Ovary (tissue), 9 donors: ENCODE measurements around the gene NAV2. TPM values are rescaled to one million over a fixed set of nuclear protein-coding genes. Genes with fewer than 3 reads are reported as not detected.
"Not testable (repeated sequence)": the region's sequence is repeated elsewhere in the genome, so short reads cannot be mapped to it uniquely, and the experiment has no call there.

Experiments used
- DNase-seq, 5 donors: peaks; one replicate each; pipeline ENCODE4 v3.0.0-alpha.2; 2019 to 2020
- H3K27ac ChIP-seq, 2 donors: fragments of 200-600 bp; one replicate each; pipeline versions ENCODE4 v1.5.1 to v1.8.0; 2019 to 2022
- H3K27me3 ChIP-seq: fragments of 200-600 bp; one replicate; pipeline ENCODE4 v1.8.0; 2022
- H3K36me3 ChIP-seq: fragments of 200-600 bp; sonication (generic); one replicate; pipeline ENCODE4 v1.5.1; 2019
- H3K4me1 ChIP-seq: one replicate; pipeline ENCODE4 v1.8.1; 2013; ENCODE audit warnings: mild to moderate bottlenecking, moderate library complexity; ENCODE audit not compliant: insufficient read depth
- H3K4me3 ChIP-seq: fragments of 200-600 bp; sonication (generic); one replicate; pipeline ENCODE4 v1.5.1; 2017
- H3K9me3 ChIP-seq, 2 donors: fragments of 200-600 bp in 1 of 2; sonication (generic) in 1 of 2; one replicate each; pipeline versions ENCODE4 v1.5.1 to v1.8.1; 2013 to 2019; ENCODE audit warnings: mild to moderate bottlenecking in 1 of 2, moderate library complexity in 1 of 2
- EP300 ChIP-seq: sonication (generic); formaldehyde crosslinking; IDR thresholded peaks from one replicate; pipeline ENCODE4 v1.6.1; 2017; ENCODE audit warnings: antibody characterized with exemption
- POLR2A ChIP-seq: fragments of 450-650 bp; IDR thresholded peaks from one replicate; pipeline ENCODE4 v1.6.1; 2017; ENCODE audit warnings: antibody characterized with exemption, mild to moderate bottlenecking, moderate library complexity
- WGBS, 3 donors: extraction: QIAGEN DNeasy Blood & Tissue Kit in 1 of 3; methylation state at CpG; one replicate each; pipeline versions ENCODE4 v1.1.5 to v1.1.7; 2013 to 2017; 5-methylcytosine and 5-hydroxymethylcytosine counted together
- intact Hi-C, 4 donors: fragments of 100-400 bp; cut with DNase I; formaldehyde crosslinking; loops; one replicate each; pipeline versions ENCODE4 v1.11.0 to v1.15.1; 2022 to 2023
- polyA plus RNA-seq, 2 donors: library from polyadenylated mRNA; stranded (reverse); fragments of 200-250 nt in 1 of 2; fragments of 350-450 nt in 1 of 2; fragmentation: Illumina TruSeq in 1 of 2; extraction: RNeasy Lipid Tissue Mini Kit (QIAGEN cat#74804) in 1 of 2; gene quantifications; one replicate each; pipeline ENCODE4 v1.2.3, GENCODE V29; 2013 to 2014
- total RNA-seq, 7 donors: library from RNA; depleted of rRNA in 2 of 7; stranded (reverse); fragments of >200 nt in 2 of 7; fragmentation: NEBNext Ultra II Directional in 3 of 7; extraction: Animal tissue kit (Norgen Biotek cat#: 25700) in 3 of 7; gene quantifications; one replicate each; pipeline versions ENCODE4 v1.1.0 to v1.2.4, GENCODE V29; 2016 to 2023
- TF ChIP-seq, protein P1 (sequence below), 3 donors: fragments of 450-650 bp in 2 of 3; fragments of 200-600 bp in 1 of 3; IDR thresholded peaks; one replicate each; pipeline versions ENCODE4 v1.5.1 to v1.8.0; 2016 to 2022; ENCODE audit warnings: antibody characterized with exemption in 3 of 3, mild to moderate bottlenecking in 1 of 3
- donor health status: DM: no; HTN: no; CAD: no; lungs with moderate emphysema.
- donor health status: DM: no; HTN: no; CAD: no.
- donor health status: Bipolar disorder and iron deficiency.
- donor health status: DM: yes; HTN: yes; CAD: no.
- donor health status: DM: no; HTN: no; CAD: no.
- donor health status: DM: yes; HTN: yes; CAD: no.

NAV2 gene
- total and polyA plus RNA-seq, 9 donors = 2.9 to 14.1 (median 7.8) TPM

DNA sequence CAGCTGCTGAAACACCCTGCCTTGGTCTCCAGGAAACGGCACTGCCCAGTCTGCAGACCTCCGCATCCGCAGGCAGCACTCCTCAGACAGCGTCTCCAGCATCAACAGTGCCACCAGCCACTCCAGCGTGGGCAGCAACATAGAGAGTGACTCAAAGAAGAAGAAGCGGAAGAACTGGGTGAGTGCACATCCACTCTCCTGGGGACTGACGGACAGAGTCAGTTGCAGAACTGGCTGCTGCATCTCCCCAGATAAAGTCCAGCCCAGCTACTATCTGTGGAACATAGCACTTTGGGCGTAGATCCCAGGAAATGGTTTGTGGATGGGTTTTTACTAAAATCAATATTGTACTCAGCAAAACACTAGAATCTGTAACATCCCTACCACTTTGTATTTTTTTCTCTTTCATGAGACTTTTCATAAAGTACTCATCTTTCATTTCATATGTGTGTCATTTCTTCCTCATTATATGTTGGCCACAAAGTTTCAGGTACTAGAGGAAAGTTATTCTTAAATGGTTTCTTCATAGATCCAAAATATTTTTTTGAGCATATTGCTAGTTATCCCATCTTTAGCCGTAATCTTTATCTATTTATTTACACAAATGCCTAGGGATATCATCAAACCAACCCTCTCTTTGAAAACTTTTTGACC, 367.5 kb downstream of the NAV2 start:
- no peaks in the 10 kb centered on the region for H3K36me3 ChIP-seq
- DNase-seq = no peak
- no peaks in the 10 kb centered on the region for H3K4me1 ChIP-seq
- intact Hi-C loops = no loop called here
- H3K9me3 ChIP-seq = no peaks in the 10 kb centered on the region
- 72 to 75% (median 74%) methylated on average over 9 of the region's 9 CpGs for WGBS, 3 donors
- H3K4me3 ChIP-seq = no peak overlapping the region
- no peak overlapping the region for H3K27ac ChIP-seq
- TF ChIP-seq EP300 (no peak), POLR2A (no peak)
- TF ChIP-seq, protein P1, sequence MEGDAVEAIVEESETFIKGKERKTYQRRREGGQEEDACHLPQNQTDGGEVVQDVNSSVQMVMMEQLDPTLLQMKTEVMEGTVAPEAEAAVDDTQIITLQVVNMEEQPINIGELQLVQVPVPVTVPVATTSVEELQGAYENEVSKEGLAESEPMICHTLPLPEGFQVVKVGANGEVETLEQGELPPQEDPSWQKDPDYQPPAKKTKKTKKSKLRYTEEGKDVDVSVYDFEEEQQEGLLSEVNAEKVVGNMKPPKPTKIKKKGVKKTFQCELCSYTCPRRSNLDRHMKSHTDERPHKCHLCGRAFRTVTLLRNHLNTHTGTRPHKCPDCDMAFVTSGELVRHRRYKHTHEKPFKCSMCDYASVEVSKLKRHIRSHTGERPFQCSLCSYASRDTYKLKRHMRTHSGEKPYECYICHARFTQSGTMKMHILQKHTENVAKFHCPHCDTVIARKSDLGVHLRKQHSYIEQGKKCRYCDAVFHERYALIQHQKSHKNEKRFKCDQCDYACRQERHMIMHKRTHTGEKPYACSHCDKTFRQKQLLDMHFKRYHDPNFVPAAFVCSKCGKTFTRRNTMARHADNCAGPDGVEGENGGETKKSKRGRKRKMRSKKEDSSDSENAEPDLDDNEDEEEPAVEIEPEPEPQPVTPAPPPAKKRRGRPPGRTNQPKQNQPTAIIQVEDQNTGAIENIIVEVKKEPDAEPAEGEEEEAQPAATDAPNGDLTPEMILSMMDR (IDR thresholded peaks at IDR 0.05) = no peak
- no peaks in the 10 kb centered on the region for H3K27me3 ChIP-seq

DNA sequence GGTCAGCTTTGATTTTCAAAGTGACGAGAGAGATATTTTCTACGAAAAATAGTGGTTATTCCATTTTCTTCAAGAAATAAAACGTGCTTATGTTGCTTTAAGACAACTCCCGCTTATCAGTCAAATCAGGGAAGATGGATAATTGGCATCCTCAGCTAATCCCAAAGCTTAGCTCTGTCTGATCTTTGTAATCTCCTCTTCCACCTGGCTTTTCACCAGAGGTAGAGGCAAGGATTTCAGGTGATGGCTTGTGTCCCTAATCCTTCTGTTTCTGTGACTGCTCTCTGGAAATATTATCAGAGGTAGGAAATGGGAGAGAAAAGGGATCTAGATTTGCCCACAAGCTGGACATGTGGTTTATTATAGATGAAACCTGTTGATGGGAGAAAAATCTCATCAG, 368.7 kb downstream of the NAV2 start:
- DNase-seq = no peak
- H3K27me3 ChIP-seq = no peaks in the 10 kb centered on the region
- intact Hi-C loops = no loop called here
- H3K36me3 ChIP-seq = no peaks in the 10 kb centered on the region
- no peak overlapping the region for H3K27ac ChIP-seq
- no peaks in the 10 kb centered on the region for H3K9me3 ChIP-seq
- H3K4me3 ChIP-seq = no peak overlapping the region
- no peak for TF ChIP-seq POLR2A
- WGBS, 3 donors = 92 to 95% (median 92%) methylated on average over 4 of the region's 4 CpGs
- H3K4me1 ChIP-seq = no peaks in the 10 kb centered on the region

DNA sequence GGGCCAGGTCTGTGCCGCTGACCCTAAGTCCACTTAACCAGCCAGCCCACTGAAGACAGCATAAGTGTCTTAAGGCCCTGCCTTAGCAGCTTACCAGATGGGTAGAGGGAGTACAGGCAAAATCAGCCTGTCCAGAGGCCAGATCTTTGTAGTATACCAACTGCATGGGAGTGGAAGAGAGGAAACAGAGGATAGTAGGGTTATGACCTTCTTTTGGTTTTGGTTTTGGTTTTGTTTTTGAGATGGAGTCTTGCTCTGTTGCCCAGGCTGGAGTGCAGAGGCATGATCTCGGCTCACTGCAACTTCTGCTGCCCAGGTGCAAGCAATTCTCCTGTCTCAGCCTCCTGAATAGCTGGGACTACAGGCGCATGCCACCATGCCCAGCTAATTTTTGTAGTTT, 371.2 kb downstream of the NAV2 start:
- intact Hi-C loops, H3K36me3 ChIP-seq: not testable (repeated sequence)
- WGBS, 3 donors = 84 to 96% (median 96%) methylated on average over 3 of the region's 3 CpGs

DNA sequence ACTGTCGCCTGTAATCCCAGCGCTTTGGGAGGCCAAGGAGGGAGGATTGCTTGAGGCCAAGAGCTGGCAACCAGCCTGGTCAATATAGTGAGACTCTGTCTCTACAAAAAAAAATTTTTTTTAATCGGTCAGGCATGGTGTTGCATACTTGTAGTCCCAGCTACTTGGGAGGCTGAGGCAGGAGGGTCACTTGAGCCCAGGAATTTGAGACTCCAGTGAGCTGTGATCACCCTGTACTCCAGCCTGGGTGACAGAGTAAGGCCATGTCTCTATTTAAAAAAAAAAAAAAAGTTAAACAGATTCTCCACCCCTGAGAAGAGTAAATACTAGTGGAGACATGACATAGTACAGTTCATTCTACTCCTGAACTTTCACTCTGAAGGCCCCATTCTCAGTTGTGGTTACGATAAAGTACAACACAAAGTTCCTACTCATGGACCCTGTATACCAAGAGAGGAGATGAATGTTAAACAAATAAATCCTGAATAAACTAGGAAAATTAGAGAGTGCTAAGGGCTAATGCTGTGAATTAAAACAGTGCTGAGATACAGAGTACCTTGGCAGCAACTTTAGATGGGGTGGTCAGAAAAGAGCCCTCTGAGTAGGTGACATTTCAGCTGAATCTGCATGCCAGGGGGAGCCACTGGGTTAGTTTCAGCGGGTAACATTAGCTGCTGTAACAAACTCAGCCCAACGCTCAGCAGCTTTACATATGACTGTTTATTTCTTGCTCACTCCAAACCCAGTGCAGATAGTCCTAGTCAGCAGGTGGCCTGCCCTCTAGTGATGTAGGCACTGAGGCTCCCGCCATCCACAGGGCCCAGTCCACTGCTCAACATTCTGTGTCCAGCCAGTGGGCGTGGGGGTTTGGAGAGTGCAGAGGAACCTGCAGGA, 372.5 kb downstream of the NAV2 start:
- no peak for DNase-seq
- H3K9me3 ChIP-seq = no peaks in the 10 kb centered on the region
- no peak overlapping the region for H3K4me3 ChIP-seq
- TF ChIP-seq, protein P1 (IDR thresholded peaks at IDR 0.05) = no peak
- TF ChIP-seq POLR2A (no peak), EP300 (no peak)
- H3K36me3 ChIP-seq = no peaks in the 10 kb centered on the region
- H3K27me3 ChIP-seq = no peaks in the 10 kb centered on the region
- H3K27ac ChIP-seq = no peak overlapping the region
- H3K4me1 ChIP-seq = peaks cover 13% of the 10 kb centered on the region
- intact Hi-C loops = no loop called here
- WGBS, 3 donors = 84 to 91% (median 85%) methylated on average over 8 of the region's 8 CpGs

More for the DNA sequence above, 371.2 kb downstream of the NAV2 start:
- not testable (repeated sequence) for H3K27ac ChIP-seq, H3K27me3 ChIP-seq, H3K9me3 ChIP-seq, H3K4me3 ChIP-seq, DNase-seq, H3K4me1 ChIP-seq

DNA sequence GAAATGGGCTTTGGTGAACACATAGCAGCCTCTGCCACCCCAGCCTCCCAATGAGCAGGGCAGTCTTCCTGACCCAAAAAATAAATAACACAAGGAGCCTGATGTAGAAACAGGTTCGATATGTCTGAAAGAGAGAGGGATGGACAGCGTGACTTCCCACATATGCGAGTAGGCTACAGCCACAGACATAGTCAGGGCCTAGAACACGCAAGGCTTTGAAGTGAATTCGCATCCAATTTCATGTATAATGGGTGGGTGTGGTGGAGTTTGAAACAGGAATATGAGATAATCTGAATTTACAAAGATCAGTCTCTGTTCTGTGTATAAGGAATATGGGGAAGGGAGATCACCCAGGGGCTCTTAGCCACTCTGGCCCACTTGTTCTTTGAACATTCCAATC, 373.3 kb downstream of the NAV2 start:
- WGBS, 3 donors = 95 to 98% (median 95%) methylated on average over 5 of the region's 5 CpGs
- H3K27me3 ChIP-seq = no peaks in the 10 kb centered on the region
- peaks cover 17% of the 10 kb centered on the region for H3K4me1 ChIP-seq
- DNase-seq = no peak
- H3K36me3 ChIP-seq = no peaks in the 10 kb centered on the region
- no peaks in the 10 kb centered on the region for H3K9me3 ChIP-seq
- TF ChIP-seq POLR2A = no peak
- no peak for TF ChIP-seq EP300
- TF ChIP-seq, protein P1 (IDR thresholded peaks at IDR 0.05) = no peak
- H3K4me3 ChIP-seq = no peak overlapping the region
- H3K27ac ChIP-seq = no peak overlapping the region
- intact Hi-C loops = no loop called here
